Activated CD8-positive, alpha-beta memory T cell treated with anti-CD3 and anti-CD28 coated beads for 36 hours (primary cell): ENCODE results near the gene CGB3. TPM values are rescaled to one million over a fixed set of nuclear protein-coding genes. Genes with fewer than 3 reads are reported as not detected.

ENCODE experiments used
- total RNA-seq, 2 experiments: library from RNA; stranded (reverse); gene quantifications; one replicate each; pipeline ENCODE4 v1.2.3, GENCODE V29; 2021

Gene CGB3
- total RNA-seq, 2 experiments from 2014 or later, result not detected

Other genes starting within 250 kb of the CGB3 start
- 10 to 100 TPM; 71.5 to 73.1 TPM for gene BCAT2, start 213.3 kb downstream of the CGB3 start, total RNA-seq
- under 1 TPM; 0.27 to 0.44 TPM for gene HSD17B14, start 187.8 kb downstream of the CGB3 start, total RNA-seq
- gene PLEKHA4, start 155.7 kb downstream of the CGB3 start, total RNA-seq, result 1 to 10 TPM; 4.8 to 5.5 TPM
- 10 to 100 TPM; 31.4 to 31.9 TPM for gene PPP1R15A, start 151.9 kb downstream of the CGB3 start, total RNA-seq
- not detected for gene TULP2, start 125.6 kb downstream of the CGB3 start, total RNA-seq
- 10 to 100 TPM; 89.2 to 89.5 TPM for gene NUCB1, start 124.0 kb downstream of the CGB3 start, total RNA-seq
- gene DHDH, start 90.6 kb downstream of the CGB3 start, total RNA-seq, result under 1 TPM; 0.32 to 0.67 TPM
- 100 to 1,000 TPM; 272 to 279 TPM for gene BAX, start 69.5 kb downstream of the CGB3 start, total RNA-seq
- 1,000 to 10,000 TPM; 1,469 to 1,496 TPM for gene FTL, start 59.0 kb downstream of the CGB3 start, total RNA-seq
- 10 to 100 TPM; 50.8 to 54.7 TPM for gene GYS1, start 31.0 kb downstream of the CGB3 start, total RNA-seq
- gene RUVBL2, start 30.4 kb downstream of the CGB3 start, total RNA-seq, result 100 to 1,000 TPM; 173 to 175 TPM
- gene LHB, start 7.2 kb downstream of the CGB3 start, total RNA-seq, result not detected
- not detected for gene CGB2, start 7.6 kb upstream of the CGB3 start, total RNA-seq
- gene CGB1, start 12.6 kb upstream of the CGB3 start, total RNA-seq, result not detected
- not detected for gene CGB5, start 19.5 kb upstream of the CGB3 start, total RNA-seq
- not detected for gene CGB8, start 24.8 kb upstream of the CGB3 start, total RNA-seq
- not detected for gene CGB7, start 33.4 kb upstream of the CGB3 start, total RNA-seq
- not detected for gene NTF4, start 40.5 kb upstream of the CGB3 start, total RNA-seq
- gene KCNA7, start 48.4 kb upstream of the CGB3 start, total RNA-seq, result not detected
- gene SNRNP70, start 61.1 kb upstream of the CGB3 start, total RNA-seq, result 100 to 1,000 TPM; 201 TPM
- 1 to 10 TPM; 4.7 to 4.9 TPM for gene LIN7B, start 90.0 kb upstream of the CGB3 start, total RNA-seq
- 1 to 10 TPM; 1.0 to 1.4 TPM for gene C19orf73, start 94.8 kb upstream of the CGB3 start, total RNA-seq
- 1 to 10 TPM; 3.9 to 4.7 TPM for gene PPFIA3, start 95.2 kb upstream of the CGB3 start, total RNA-seq
- not detected for gene HRC, start 131.1 kb upstream of the CGB3 start, total RNA-seq
- under 1 TPM in 1 of 2 experiments, not detected in 1; 0.13 TPM for gene TRPM4, start 133.5 kb upstream of the CGB3 start, total RNA-seq